ACHN (cell line): ENCODE data around the gene ADAM10.
A peak's percentile ranks its signal among the peaks of the same experiment; 100 is the strongest.

Experiments used
- DNase-seq: peaks from one replicate; pipeline ENCODE4 v3.0.0-alpha.2; 2015
- in situ Hi-C: cut with HindIII; loops from 2 replicates; pipeline ENCODE4 v1.10.0; 2017; ENCODE audit warnings: low sequenced_read_pairs, low pct_ligation_motif_present, low pct_unique_long_range_greater_than_20kb

The ADAM10 gene

GRCh38 chr15:58551764-58552504 is 197.6 kb downstream of the ADAM10 start:
- no peak for DNase-seq
- in situ Hi-C loops, result no loop called here

DNA sequence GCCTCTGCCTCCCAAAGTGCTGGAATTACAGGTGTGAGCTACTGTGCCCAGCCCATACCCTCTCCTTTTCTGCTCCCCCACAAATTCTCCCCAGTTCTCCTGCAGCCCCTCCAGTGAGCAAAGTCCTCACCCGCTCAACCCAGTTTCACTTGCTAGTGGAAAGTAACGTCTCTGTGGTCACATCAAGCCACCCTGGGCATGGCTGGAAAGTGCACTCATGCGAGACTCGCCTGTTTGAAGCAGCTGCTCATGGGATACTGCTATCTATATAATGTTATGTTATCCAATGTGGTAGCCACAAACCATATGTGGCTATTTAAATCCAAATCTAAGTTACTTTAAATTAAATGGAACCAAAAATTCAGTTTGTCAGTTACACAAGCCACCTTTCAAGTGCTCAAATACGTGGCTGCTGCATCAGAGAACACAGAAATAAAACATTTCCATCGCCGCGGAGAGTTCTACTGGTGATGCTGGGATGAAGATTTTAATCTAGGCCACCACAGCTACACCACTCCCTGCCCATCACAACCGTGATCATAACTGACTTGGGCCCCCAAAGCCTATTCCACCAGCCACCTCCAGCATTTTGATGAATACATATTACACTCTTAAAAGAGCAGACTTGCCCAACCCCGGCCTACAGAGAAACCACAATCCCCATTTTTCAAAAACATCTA is 198.3 kb downstream of the ADAM10 start:
- DNase-seq, result no peak
- in situ Hi-C loops, result no loop called here

GRCh38 chr15:58549785-58550074 is 199.8 kb downstream of the ADAM10 start:
- in situ Hi-C loops, result no loop called here

GRCh38 chr15:58549013-58549784 is 200.3 kb downstream of the ADAM10 start:
- in situ Hi-C loops, result no loop called here
- no peak for DNase-seq

More at GRCh38 chr15:58549785-58550074, 199.8 kb downstream of the ADAM10 start:
- DNase-seq, result no peak

- DNase-seq, result no peak
- in situ Hi-C loops, result no loop called here
Measured at GRCh38 chr15:58548308-58549012, 201.0 kb downstream of the ADAM10 start.

GRCh38 chr15:58547628-58548307 is 201.7 kb downstream of the ADAM10 start:
- in situ Hi-C loops, result no loop called here
- no peak for DNase-seq

- in situ Hi-C loops, result no loop called here
- peak; percentile 98 for DNase-seq
Measured at GRCh38 chr15:58546635-58547627, 202.6 kb downstream of the ADAM10 start.

GRCh38 chr15:58546066-58546591 is 203.4 kb downstream of the ADAM10 start:
- in situ Hi-C loops, result no loop called here
- DNase-seq, result no peak

GRCh38 chr15:58545307-58546065 is 204.0 kb downstream of the ADAM10 start:
- in situ Hi-C loops, result no loop called here
- DNase-seq, result no peak

GRCh38 chr15:58544756-58545155 is 204.8 kb downstream of the ADAM10 start:
- no peak for DNase-seq
- in situ Hi-C loops, result no loop called here

GRCh38 chr15:58543664-58544335 is 205.7 kb downstream of the ADAM10 start:
- in situ Hi-C loops, result no loop called here
- no peak for DNase-seq

GRCh38 chr15:58541410-58542087 is 208.0 kb downstream of the ADAM10 start:
- no peak for DNase-seq

GRCh38 chr15:58539548-58539947 is 210.0 kb downstream of the ADAM10 start:
- no peak for DNase-seq
- in situ Hi-C loops, result no loop called here

More at GRCh38 chr15:58541410-58542087, 208.0 kb downstream of the ADAM10 start:
- in situ Hi-C loops, result no loop called here

- in situ Hi-C loops, result no loop called here
- DNase-seq, result no peak
Measured at GRCh38 chr15:58538901-58539300, 210.6 kb downstream of the ADAM10 start.
